Body of pancreas (tissue), 4 donors: ENCODE data around the gene SFXN5.

ENCODE experiments used
- POLR2A ChIP-seq, 3 donors: fragments of 450-650 bp; IDR thresholded peaks; one replicate each; pipeline ENCODE4 v1.6.1; 2016; ENCODE audit warnings: antibody characterized with exemption in 3 of 3, mild to moderate bottlenecking in 2 of 3
- TF ChIP-seq, protein P1 (sequence below), 7 experiments: fragments of 450-650 bp in 4 of 7; fragments of 200-600 bp in 3 of 7; sonication (generic) in 3 of 7; IDR thresholded peaks; one replicate each; pipeline ENCODE4 v1.5.1; 2016 to 2019; ENCODE audit warnings: antibody characterized with exemption in 7 of 7

DNA sequence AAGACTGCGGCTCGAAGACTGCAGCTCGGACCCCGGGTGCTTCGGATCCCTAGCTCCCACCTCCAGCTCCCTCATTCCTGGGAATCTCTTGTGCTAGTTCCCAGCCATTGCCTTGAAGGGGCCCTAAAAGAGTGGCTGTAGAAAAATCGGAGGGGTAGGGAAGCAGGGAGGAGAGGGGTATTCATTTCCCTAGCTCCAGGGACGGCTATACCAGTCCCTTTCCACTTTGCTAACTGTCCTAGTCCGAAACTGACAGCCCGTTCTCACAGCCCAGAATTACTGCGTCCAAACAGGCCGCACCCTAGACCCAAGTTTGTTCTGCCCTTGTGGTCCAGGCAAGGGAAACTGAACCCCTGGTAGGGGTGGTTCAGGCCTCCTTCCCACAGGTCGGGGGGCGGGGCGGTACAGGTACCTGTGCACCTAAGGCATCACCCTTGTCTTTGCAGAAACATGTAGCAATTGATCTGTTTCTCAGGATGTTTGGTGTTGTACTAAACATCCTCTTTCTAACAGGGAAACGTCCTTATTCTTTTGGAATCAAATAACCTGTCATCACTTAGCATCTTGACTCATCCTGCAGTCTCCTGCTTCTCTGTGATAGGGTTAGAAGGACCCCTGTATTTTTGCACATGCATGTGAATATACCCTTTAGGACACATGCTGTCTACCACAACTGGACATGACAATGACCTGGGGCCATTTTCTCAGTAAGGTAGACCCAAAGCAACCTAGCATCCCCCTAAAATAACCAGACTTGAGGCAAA is 150.2 kb downstream of the SFXN5 start:
- TF ChIP-seq POLR2A (IDR thresholded peaks at IDR 0.05), result no peak
- TF ChIP-seq, protein P1, sequence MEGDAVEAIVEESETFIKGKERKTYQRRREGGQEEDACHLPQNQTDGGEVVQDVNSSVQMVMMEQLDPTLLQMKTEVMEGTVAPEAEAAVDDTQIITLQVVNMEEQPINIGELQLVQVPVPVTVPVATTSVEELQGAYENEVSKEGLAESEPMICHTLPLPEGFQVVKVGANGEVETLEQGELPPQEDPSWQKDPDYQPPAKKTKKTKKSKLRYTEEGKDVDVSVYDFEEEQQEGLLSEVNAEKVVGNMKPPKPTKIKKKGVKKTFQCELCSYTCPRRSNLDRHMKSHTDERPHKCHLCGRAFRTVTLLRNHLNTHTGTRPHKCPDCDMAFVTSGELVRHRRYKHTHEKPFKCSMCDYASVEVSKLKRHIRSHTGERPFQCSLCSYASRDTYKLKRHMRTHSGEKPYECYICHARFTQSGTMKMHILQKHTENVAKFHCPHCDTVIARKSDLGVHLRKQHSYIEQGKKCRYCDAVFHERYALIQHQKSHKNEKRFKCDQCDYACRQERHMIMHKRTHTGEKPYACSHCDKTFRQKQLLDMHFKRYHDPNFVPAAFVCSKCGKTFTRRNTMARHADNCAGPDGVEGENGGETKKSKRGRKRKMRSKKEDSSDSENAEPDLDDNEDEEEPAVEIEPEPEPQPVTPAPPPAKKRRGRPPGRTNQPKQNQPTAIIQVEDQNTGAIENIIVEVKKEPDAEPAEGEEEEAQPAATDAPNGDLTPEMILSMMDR (IDR thresholded peaks at IDR 0.05), result no peak
